Hematopoietic multipotent progenitor cell treated with erythropoietin and hydrocortisone succinate and interleukin-3 and kit ligand, for 15 days (in vitro differentiated cells): Measurements from ENCODE around the gene MTA3.
"Not testable (repeated sequence)": the region's sequence is repeated elsewhere in the genome, so short reads cannot be mapped to it uniquely, and the experiment has no call there.

Source experiments
- DNase-seq: peaks from one replicate; pipeline ENCODE4 v3.0.0-alpha.2; 2015; ENCODE audit warnings: low spot score

MTA3 gene

DNA sequence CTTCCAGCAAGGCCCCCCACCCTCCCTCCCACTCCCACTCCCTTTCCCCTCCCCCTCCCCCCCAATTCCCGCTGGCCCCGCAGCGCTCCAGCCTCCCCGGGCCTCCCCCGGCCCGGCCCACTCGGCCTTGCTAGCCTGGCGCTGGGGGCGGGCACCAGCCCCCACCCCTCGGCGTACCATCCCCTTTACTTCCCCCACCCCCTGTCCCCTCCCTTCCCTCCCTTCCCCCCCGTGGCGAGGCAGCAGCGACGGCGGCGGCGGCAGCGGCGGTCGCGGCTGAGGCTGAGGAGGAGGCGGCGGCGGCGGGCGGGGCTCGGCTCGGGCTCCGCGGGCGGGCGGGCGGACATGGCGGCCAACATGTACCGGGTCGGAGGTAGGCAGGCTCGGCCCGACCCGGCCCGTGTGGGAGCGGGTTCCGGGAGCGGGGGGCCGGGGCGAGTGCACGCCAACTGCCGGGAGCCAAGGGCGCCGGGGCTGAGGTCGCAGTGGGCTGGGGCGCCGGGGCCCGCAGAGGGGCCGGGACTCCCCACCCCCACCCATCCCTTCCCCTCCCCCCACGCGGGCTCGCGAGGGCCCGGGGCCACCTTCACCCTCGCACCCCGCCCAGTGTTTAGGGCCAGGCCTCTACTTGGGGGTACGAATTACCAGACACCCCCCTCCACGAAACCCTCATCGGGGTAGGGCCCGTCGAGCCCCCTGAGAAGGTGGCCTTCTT is at the start of gene MTA3:
Gene MTA3 (plus strand): TSS at position 232 of the 715 bp plus-strand sequence. CDS start 114 bp downstream, at position 346.
- DNase-seq: no peak

DNA sequence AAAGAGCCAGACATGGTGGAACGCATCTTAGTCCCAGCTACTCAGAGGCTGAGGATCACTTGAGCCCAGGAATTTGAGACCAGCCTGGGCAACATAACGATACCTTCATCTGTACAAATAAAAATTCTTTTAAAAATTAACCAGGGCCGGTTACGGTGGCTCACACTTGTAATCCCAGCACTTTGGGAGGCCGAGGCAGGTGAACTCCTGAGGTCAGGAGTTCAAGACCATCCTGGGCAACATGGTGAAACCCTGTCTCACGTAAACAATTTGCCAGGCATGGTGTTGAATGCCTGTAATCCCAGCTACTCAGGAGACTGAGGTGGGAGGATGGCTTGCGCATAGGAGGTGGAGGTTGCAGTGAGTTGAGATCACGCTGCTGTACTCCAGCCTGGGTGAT is 48.8 kb upstream of the MTA3 start:
- no peak for DNase-seq

DNA sequence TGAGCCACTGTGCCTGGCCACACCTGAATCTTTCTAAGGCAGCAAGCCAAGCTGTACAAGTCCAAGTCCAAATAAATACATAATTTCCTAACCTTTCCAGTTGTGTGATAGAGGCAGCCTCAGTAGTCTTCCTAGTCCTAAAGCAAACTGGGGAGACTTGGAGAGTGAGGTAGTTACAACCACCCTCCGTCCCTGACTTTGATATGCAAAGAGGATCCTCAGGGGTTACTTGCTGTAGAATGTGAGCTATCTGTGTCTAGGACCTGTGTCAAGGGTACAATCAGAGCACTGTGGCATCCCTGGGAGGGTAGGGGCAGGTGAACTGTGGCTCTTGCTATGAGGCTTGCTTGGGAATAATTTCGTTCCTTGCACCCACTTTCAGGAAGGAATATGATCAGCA is 46.4 kb upstream of the MTA3 start:
- no peak for DNase-seq

GRCh38 chr2:42523341-42523740 is 45.1 kb upstream of the MTA3 start:
- DNase-seq: no peak

DNA sequence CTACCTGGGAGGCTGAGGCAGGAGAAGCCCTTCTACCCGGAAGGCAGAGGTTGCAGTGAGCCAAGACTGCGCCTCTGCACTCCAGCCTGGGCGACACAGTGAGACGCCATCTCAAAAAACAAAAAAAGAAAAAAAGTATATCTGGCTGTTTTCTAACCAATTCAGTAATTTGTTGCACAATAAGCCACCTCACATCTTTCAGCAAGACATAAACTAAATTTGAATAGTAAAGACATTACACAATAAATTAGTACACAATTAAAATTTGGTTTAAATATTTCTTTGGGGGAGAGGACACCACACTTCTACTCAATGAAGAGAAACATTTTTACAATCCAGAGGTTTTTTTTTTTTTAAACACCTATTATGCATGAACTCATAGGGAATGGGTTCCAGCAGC is 36.0 kb upstream of the MTA3 start:
- DNase-seq: no peak

GRCh38 chr2:42537493-42537892 is 30.9 kb upstream of the MTA3 start:
- no peak for DNase-seq

DNA sequence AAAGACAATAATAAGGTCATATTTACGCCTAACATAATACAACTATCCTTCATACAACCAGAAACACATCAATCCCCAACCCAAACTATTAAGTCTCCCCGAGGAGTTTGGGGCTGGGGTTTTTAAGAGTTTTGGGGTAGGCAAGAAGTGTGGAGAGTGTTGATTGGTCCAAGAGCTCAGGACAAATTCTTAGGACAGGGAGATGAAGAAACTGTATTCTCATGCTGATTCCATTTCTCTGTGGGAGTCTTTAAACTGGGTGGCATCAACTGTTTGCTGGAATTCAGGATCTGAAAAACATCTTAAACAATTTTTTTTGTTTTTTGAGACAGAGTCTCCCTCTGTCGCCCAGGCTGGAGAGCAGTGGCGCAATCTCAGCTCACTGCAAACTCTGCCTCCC is 25.6 kb upstream of the MTA3 start:
- DNase-seq: no peak

- no peak for DNase-seq
Observed at GRCh38 chr2:42545023-42545721, 23.3 kb upstream of the MTA3 start.

GRCh38 chr2:42545841-42546390 is 22.5 kb upstream of the MTA3 start:
- DNase-seq: no peak

GRCh38 chr2:42547014-42547413 is 21.4 kb upstream of the MTA3 start:
- DNase-seq: no peak

GRCh38 chr2:42547446-42548295 is 20.8 kb upstream of the MTA3 start:
- no peak for DNase-seq

- no peak for DNase-seq
Observed at GRCh38 chr2:42550870-42551269, 17.6 kb upstream of the MTA3 start.

- no peak for DNase-seq
Observed at GRCh38 chr2:42554392-42554791, 14.0 kb upstream of the MTA3 start.

DNA sequence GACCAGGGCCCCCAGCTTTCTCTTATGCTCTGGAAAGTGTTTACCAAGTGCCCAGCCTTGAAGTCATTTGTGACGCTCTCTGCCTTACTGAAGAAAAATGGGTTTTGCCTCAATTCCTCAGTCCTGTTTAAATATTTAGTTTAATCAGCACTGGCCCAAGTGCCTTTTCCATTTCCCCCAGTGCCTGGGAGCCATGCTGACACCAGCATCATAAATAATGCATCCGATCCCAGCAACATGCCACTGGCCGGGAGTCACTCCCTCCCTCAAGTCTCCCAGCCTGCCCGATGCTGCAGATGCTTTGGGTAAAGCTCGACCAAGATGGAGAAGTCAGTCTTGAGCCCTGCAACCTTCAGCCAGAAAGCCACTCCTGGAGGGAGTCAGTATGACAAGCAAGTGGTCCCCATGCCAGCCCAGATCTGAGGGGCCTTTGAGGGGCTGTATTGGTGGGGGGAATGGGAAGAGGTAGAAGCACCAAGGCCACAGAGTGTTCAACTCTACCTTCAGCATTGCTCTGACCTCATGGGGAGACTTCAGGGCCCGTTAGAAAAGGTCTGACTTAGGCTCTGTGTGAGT is 12.0 kb upstream of the MTA3 start:
- DNase-seq: no peak

- DNase-seq: no peak
Observed at GRCh38 chr2:42557306-42557705, 11.1 kb upstream of the MTA3 start.

DNA sequence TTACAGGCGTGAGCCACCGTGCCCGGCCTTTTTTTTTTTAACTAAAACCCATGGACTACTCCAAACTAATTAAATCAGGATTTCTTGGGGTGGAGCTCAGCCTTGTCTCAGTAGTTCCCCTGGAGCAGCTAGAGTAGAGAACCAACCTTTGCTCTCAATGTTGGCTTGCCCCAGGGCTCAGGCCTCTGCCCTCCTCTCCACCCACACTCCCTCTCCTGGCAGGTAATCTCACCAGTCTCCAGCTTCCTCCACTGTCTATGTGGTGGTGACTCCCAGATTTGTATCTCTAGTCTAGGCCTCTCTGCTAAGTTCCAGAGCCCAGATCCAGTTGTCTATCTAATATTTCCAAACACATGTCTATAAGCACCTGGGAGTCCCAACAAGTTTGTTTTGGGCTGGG is 9.6 kb upstream of the MTA3 start:
- no peak for DNase-seq

DNA sequence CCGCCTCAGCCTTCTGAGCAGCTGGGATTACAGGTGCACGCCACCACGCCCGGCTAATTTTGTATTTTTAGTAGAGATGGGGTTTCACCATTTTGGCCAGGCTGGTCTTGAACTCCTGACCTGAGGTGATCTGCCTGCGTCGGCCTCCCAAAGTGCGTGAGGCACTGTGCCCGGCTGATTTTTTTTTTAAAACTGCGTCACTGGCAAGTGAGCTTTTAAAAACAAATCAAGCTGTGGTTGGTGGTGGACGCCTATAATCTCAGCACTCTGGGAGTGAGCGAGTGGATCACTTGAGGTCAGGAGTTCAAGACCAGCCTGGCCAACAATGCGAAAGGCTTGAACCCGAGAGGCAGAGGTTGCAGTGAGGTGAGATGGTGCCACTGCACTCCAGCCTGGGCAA is 8.3 kb upstream of the MTA3 start:
- DNase-seq: not testable (repeated sequence)

DNA sequence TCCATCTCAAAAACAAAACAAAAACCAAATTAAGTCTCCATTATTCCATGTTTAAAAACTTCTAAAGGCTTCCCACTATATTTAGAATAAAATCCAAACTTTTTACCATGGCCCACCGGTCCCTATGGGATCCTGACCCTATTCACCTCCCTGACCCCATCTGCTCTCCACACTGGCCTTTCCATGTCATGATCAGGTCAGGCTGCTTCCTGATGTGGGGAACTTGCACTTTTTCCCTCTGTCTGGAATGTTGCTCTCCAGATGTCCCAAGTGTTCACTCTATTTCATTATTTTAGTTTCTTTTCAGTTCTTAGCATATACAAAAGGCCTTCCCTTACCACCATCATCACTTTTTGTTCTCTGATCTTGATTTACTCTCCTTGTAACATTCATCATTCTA is 7.5 kb upstream of the MTA3 start:
- DNase-seq: no peak

GRCh38 chr2:42562474-42563144 is 5.8 kb upstream of the MTA3 start:
- no peak for DNase-seq

DNA sequence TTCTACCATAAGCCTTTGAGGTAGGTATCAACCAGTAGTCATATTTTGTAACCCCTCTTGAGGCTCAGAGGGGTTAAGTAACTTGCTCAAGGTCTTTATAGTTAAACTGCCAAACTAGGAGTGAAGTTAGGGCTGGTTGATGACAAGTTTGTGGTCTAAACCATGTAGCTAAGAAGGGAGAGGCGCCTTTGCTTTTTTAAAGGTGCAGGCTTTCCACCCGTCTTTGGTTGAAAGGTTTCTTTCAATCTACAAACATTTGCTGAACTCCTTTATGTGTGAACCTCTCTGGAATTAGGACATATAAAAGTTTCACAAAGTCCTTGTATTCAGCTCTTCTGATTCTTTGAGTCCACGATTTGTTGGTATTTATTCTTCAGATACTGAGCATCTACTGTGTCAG is 2.4 kb upstream of the MTA3 start:
- no peak for DNase-seq

DNA sequence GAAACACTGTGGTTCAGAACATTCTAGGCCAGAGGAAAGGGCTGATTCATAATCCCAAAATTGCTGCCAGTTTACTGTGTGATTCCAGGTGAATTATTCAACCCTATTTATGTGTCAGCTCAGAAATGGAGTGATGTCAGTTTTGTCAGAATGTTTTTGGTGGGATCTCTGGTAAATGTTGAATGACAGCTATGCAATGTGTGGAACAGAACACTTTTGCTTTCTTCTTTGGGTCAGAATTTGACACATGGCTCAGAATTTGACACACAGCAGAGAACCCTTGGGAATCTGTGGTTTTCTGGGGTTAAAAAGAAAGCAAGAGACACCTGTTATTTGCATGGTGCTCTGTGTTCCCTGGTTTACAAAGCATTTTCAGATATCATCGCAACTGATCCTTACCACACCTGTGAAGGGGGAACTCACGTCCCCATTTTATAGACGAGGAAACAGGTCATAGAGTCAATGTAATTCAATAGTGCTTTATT is 1.6 kb upstream of the MTA3 start:
- no peak for DNase-seq

DNA sequence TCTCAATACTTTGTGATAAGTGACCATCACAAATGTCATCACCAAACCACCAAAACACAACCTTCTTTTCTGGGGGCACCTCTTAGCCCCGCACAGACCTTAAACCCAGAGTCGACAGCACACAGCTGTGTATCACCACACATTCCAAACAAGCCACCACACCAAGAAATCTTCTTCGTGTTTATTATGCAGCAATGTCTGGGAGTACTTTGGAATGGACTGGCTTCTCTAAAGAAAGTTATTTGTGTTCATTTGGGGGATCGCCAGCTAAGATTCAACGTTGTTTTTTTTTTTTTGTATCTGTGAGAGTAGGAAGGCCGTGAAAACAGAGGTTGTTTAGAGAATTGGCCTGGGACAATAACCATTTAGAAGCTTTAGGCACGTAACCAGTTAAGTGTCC is 1.1 kb upstream of the MTA3 start:
- DNase-seq: no peak
